HCT116 (cell line): ENCODE results near the gene NOTCH1. TPM values are rescaled to one million over a fixed set of nuclear protein-coding genes. Genes with fewer than 3 reads are reported as not detected.

Experiments
- ATAC-seq: fragments of 200-7000 bp; cut with Tn5 transposase; 2 replicates; pipeline ENCODE4 v1.9.1; 2020; ENCODE audit warnings: mild to moderate bottlenecking, moderate library complexity
- BruUV-seq: library from RNA; stranded (reverse); fragments of 400-500 nt; replicated peaks from 2 replicates; lab custom pipeline; 2021; lab: Mats Ljungman, UMichigan
- CTCF ChIA-PET: fragments of 300-600 bp; sonication (Branson Sonifier 250); formaldehyde crosslinking; loops from one replicate; lab custom pipeline; 2021; ENCODE audit warnings: antibody characterized with exemption; lab: Charles Lee
- POLR2A ChIA-PET: fragments of 300-600, 350-600 bp; sonication (Branson Sonifier 250); formaldehyde crosslinking; loops from one replicate; lab custom pipeline; 2021; ENCODE audit warnings: antibody characterized with exemption; lab: Charles Lee
- RAD21 ChIA-PET, 2 experiments: fragments of 300-600 bp; sonication (Branson Sonifier 250); formaldehyde crosslinking; loops; one replicate each; lab custom pipeline; 2023; ENCODE audit warnings: low total read pairs in 2 of 2; ENCODE audit not compliant: uncharacterized antibody in 2 of 2, unreplicated experiment in 2 of 2, low non-redundant PET in 1 of 2; lab: Charles Lee
- DNase-seq: peaks from one replicate; pipeline ENCODE4 v3.0.0-alpha.2; 2010; ENCODE audit warnings: low read depth, low spot score
- H2AFZ ChIP-seq: fragments of 200-600 bp; shearing (Covaris generic), sonication (generic); 2 replicates; pipeline ENCODE4 v1.6.1; 2017; ENCODE audit warnings: low read depth, mixed run types, mixed read lengths, antibody characterized with exemption, low read length; ENCODE audit not compliant: poor library complexity, severe bottlenecking
- H3K27ac ChIP-seq: 2 replicates; pipeline ENCODE4 v1.5.1; 2012; ENCODE audit warnings: low read depth, low read length
- H3K27me3 ChIP-seq: fragments of 200-600 bp; sonication (generic); 2 replicates; pipeline ENCODE4 v1.6.1; 2016; ENCODE audit warnings: mixed run types, low read length, mixed read lengths; ENCODE audit not compliant: insufficient read depth
- H3K36me3 ChIP-seq, 2 experiments: fragments of 200-500 bp in 1 of 2; fragments of 200-600 bp in 1 of 2; sonication (Bioruptor generic) in 1 of 2; sonication (generic) in 1 of 2; 2 replicates each; pipeline versions ENCODE4 v1.5.1 to v1.6.1; 2014 to 2016; ENCODE audit warnings: low read length in 2 of 2, inconsistent platforms in 1 of 2, mixed read lengths in 1 of 2, mixed run types in 1 of 2; ENCODE audit not compliant: insufficient read depth in 2 of 2, control insufficient read depth in 1 of 2
- H3K4me1 ChIP-seq, 2 experiments: fragments of 200-600 bp in 1 of 2; sonication (generic) in 1 of 2; 2 replicates each; pipeline versions ENCODE4 v1.5.1 to v1.6.1; 2012 to 2017; ENCODE audit warnings: low read length in 2 of 2, inconsistent platforms in 1 of 2, mild to moderate bottlenecking in 1 of 2, mixed read lengths in 1 of 2, mixed run types in 1 of 2, moderate library complexity in 1 of 2; ENCODE audit not compliant: insufficient read depth in 2 of 2, control insufficient read depth in 1 of 2
- H3K4me2 ChIP-seq: fragments of 200-600 bp; sonication (generic); 2 replicates; pipeline ENCODE4 v1.6.1; 2017; ENCODE audit warnings: mixed run types, low read length, mixed read lengths
- H3K4me3 ChIP-seq, 2 experiments: fragments of 200-600 bp in 1 of 2; sonication (generic) in 1 of 2; replicated peaks in 1 of 2; 2 replicates each; pipeline ENCODE4 v1.5.1; 2011 to 2016; ENCODE audit warnings: low read length in 2 of 2, control low read depth in 1 of 2, low read depth in 1 of 2, mild to moderate bottlenecking in 1 of 2, mixed read lengths in 1 of 2, mixed run types in 1 of 2
- H3K79me2 ChIP-seq: fragments of 200-600 bp; sonication (generic); 2 replicates; pipeline ENCODE4 v1.6.1; 2017; ENCODE audit warnings: mild to moderate bottlenecking, mixed run types, low read length, moderate library complexity, mixed read lengths; ENCODE audit not compliant: insufficient read depth
- H3K9ac ChIP-seq: fragments of 200-600 bp; sonication (generic); 2 replicates; pipeline ENCODE4 v1.6.1; 2016; ENCODE audit warnings: low read length, mixed read lengths
- H3K9me2 ChIP-seq: fragments of 200-600 bp; sonication (generic), shearing (Covaris generic); 2 replicates; pipeline ENCODE4 v1.6.1; 2017; ENCODE audit warnings: mixed run types, mild to moderate bottlenecking, moderate library complexity; ENCODE audit not compliant: insufficient read depth
- H3K9me3 ChIP-seq, 2 experiments: fragments of 200-500 bp in 1 of 2; fragments of 200-600 bp in 1 of 2; sonication (Bioruptor generic) in 1 of 2; sonication (generic) in 1 of 2; 2 replicates each; pipeline ENCODE4 v1.6.1; 2014 to 2017; ENCODE audit warnings: low read length in 2 of 2, mixed read lengths in 2 of 2, inconsistent platforms in 1 of 2, low read depth in 1 of 2, mild to moderate bottlenecking in 1 of 2, mixed run types in 1 of 2, moderate library complexity in 1 of 2; ENCODE audit not compliant: control insufficient read depth in 1 of 2, insufficient read depth in 1 of 2
- H4K20me1 ChIP-seq: fragments of 200-600 bp; sonication (generic), shearing (Covaris generic); 2 replicates; pipeline ENCODE4 v1.6.1; 2017; ENCODE audit warnings: mixed run types, mild to moderate bottlenecking, moderate library complexity; ENCODE audit not compliant: insufficient read depth
- EGR1 ChIP-seq: IDR thresholded peaks from 2 replicates; pipeline ENCODE4 v1.6.1; 2012; ENCODE audit warnings: low read depth
- ELF1 ChIP-seq: IDR thresholded peaks from 2 replicates; pipeline ENCODE4 v1.6.1; 2012; ENCODE audit warnings: low read depth, borderline replicate concordance
- EZH2 ChIP-seq: fragments of 200-600 bp; sonication (generic); IDR thresholded peaks from 2 replicates; pipeline ENCODE4 v1.6.1; 2017; ENCODE audit warnings: antibody characterized with exemption, mixed run types
- EZH2phosphoT487 ChIP-seq: fragments of 200-600 bp; IDR thresholded peaks from 2 replicates; pipeline ENCODE4 v1.6.1; 2018; ENCODE audit warnings: antibody characterized with exemption, borderline replicate concordance
- FOSL1 ChIP-seq: IDR thresholded peaks from 2 replicates; pipeline ENCODE4 v1.6.1; 2012; ENCODE audit warnings: low read depth
- POLR2AphosphoS5 ChIP-seq: IDR thresholded peaks from 2 replicates; pipeline ENCODE4 v1.6.1; 2011; ENCODE audit warnings: mild to moderate bottlenecking, low read depth, low read length, moderate library complexity
- RAD21 ChIP-seq: IDR thresholded peaks from 2 replicates; pipeline ENCODE4 v1.6.1; 2012; ENCODE audit warnings: low read depth, mild to moderate bottlenecking
- SIN3A ChIP-seq: IDR thresholded peaks from 2 replicates; pipeline ENCODE4 v1.6.1; 2012; ENCODE audit warnings: low read depth
- SRF ChIP-seq: IDR thresholded peaks from 2 replicates; pipeline ENCODE4 v1.6.1; 2012; ENCODE audit warnings: low read depth
- TCF7L2 ChIP-seq: IDR thresholded peaks from 2 replicates; pipeline ENCODE4 v1.7.0; 2011; ENCODE audit warnings: borderline replicate concordance, inconsistent platforms; ENCODE audit not compliant: insufficient read depth, insufficient read length; ENCODE audit errors: extremely low read depth
- YY1 ChIP-seq: IDR thresholded peaks from 2 replicates; pipeline ENCODE4 v1.6.1; 2011; ENCODE audit warnings: low read length, low read depth, moderate library complexity, mild to moderate bottlenecking; ENCODE audit not compliant: insufficient replicate concordance; ENCODE audit errors: extremely low read depth
- ZFX ChIP-seq: fragments of 450-650 bp; IDR thresholded peaks from 2 replicates; pipeline ENCODE4 v1.6.1; 2017
- ZNF274 ChIP-seq: fragments of 200-500 bp; sonication (Bioruptor generic); IDR thresholded peaks from 2 replicates; pipeline ENCODE4 v1.6.1; 2014; ENCODE audit warnings: mild to moderate bottlenecking, low read depth, low read length, inconsistent platforms
- intact Hi-C: fragments of 100-400 bp; cut with micrococcal nuclease; formaldehyde crosslinking; loops from 2 replicates; pipeline ENCODE4 v1.10.0; 2022
- total RNA-seq: library from RNA; stranded (reverse); gene quantifications from one replicate; pipeline ENCODE4 v1.2.1, GENCODE V29; 2021; ENCODE audit not compliant: unreplicated experiment
- TF ChIP-seq, protein P1 (sequence below): IDR thresholded peaks from 2 replicates; pipeline ENCODE4 v1.6.1; 2011; ENCODE audit warnings: mild to moderate bottlenecking, low read length, moderate library complexity; ENCODE audit not compliant: insufficient replicate concordance; ENCODE audit errors: extremely low read depth
- TF ChIP-seq, protein P2 (sequence below), 3 experiments: fragments of 200-600 bp in 1 of 3; sonication (generic) in 1 of 3; IDR thresholded peaks in 2 of 3; conservative IDR thresholded peaks in 1 of 3; 2 replicates each; pipeline ENCODE4 v1.5.1; 2012 to 2017; ENCODE audit warnings: low read depth in 2 of 3, low read length in 2 of 3, antibody characterized with exemption in 1 of 3, borderline replicate concordance in 1 of 3, control low read depth in 1 of 3, mild to moderate bottlenecking in 1 of 3, mixed read lengths in 1 of 3, mixed run types in 1 of 3, moderate library complexity in 1 of 3; ENCODE audit not compliant: insufficient read depth in 1 of 3
- TF ChIP-seq, protein P3 (sequence below): IDR thresholded peaks from 2 replicates; pipeline ENCODE4 v1.6.1; 2012; ENCODE audit warnings: low read depth

NOTCH1 gene
- total RNA-seq, 1 experiment from 2014 or later = 36.2 TPM

DNA sequence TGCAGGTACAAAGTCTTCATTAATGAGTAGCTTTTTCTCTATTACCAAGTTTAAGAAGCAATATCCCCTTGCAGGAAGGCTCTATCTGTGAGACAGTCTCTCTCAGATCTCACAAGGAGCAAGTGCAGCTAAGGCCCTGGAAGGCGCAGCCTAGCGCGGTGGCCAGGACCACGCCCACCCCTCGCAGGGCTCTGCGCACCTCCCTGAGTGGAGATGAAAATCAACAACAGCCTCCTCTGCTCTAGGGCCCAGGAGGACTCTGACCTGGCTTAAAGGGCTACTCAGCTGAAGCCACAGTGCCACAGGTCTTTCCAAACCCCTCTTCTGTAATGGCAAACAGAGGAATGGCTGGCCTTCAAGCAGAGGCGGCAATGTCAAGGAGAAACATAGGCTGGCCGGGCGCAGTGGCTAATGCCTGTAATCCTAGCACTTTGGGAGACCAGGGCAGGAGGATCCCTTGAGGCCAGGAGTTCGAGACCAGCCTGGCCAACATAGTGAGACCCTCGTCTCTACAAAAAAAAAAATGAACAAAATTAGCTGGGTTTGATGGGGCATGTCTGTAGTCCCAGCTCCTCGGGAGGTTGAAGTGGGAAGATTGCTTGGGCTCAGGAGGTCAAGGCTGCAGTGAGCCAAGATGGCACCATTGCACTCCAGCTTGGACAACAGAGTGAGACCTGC, 74.9 kb downstream of the NOTCH1 start:
- H3K27ac ChIP-seq = no peak overlapping the region
- H3K4me3 ChIP-seq = no peak overlapping the region
- TF ChIP-seq TCF7L2 = no peak
- TF ChIP-seq, protein P1, sequence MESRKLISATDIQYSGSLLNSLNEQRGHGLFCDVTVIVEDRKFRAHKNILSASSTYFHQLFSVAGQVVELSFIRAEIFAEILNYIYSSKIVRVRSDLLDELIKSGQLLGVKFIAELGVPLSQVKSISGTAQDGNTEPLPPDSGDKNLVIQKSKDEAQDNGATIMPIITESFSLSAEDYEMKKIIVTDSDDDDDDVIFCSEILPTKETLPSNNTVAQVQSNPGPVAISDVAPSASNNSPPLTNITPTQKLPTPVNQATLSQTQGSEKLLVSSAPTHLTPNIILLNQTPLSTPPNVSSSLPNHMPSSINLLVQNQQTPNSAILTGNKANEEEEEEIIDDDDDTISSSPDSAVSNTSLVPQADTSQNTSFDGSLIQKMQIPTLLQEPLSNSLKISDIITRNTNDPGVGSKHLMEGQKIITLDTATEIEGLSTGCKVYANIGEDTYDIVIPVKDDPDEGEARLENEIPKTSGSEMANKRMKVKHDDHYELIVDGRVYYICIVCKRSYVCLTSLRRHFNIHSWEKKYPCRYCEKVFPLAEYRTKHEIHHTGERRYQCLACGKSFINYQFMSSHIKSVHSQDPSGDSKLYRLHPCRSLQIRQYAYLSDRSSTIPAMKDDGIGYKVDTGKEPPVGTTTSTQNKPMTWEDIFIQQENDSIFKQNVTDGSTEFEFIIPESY = no peak
- TF ChIP-seq ZFX = no peak
- no peak for TF ChIP-seq POLR2AphosphoS5
- TF ChIP-seq FOSL1 = no peak
- TF ChIP-seq ELF1 = no peak
- TF ChIP-seq, protein P2, sequence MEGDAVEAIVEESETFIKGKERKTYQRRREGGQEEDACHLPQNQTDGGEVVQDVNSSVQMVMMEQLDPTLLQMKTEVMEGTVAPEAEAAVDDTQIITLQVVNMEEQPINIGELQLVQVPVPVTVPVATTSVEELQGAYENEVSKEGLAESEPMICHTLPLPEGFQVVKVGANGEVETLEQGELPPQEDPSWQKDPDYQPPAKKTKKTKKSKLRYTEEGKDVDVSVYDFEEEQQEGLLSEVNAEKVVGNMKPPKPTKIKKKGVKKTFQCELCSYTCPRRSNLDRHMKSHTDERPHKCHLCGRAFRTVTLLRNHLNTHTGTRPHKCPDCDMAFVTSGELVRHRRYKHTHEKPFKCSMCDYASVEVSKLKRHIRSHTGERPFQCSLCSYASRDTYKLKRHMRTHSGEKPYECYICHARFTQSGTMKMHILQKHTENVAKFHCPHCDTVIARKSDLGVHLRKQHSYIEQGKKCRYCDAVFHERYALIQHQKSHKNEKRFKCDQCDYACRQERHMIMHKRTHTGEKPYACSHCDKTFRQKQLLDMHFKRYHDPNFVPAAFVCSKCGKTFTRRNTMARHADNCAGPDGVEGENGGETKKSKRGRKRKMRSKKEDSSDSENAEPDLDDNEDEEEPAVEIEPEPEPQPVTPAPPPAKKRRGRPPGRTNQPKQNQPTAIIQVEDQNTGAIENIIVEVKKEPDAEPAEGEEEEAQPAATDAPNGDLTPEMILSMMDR (IDR thresholded peaks at IDR 0.05 in 2 of 3, conservative IDR thresholded peaks at IDR 0.05 in 1 of 3; ENCODE audit: borderline replicate concordance in 1 of 3, insufficient read depth in 1 of 3, low read depth in 2 of 3, low read length in 2 of 3) = no peak
- TF ChIP-seq EZH2phosphoT487 = no peak
- TF ChIP-seq EGR1 = no peak
- no peak for TF ChIP-seq SIN3A
- no peak for TF ChIP-seq ZNF274
- TF ChIP-seq, protein P3, sequence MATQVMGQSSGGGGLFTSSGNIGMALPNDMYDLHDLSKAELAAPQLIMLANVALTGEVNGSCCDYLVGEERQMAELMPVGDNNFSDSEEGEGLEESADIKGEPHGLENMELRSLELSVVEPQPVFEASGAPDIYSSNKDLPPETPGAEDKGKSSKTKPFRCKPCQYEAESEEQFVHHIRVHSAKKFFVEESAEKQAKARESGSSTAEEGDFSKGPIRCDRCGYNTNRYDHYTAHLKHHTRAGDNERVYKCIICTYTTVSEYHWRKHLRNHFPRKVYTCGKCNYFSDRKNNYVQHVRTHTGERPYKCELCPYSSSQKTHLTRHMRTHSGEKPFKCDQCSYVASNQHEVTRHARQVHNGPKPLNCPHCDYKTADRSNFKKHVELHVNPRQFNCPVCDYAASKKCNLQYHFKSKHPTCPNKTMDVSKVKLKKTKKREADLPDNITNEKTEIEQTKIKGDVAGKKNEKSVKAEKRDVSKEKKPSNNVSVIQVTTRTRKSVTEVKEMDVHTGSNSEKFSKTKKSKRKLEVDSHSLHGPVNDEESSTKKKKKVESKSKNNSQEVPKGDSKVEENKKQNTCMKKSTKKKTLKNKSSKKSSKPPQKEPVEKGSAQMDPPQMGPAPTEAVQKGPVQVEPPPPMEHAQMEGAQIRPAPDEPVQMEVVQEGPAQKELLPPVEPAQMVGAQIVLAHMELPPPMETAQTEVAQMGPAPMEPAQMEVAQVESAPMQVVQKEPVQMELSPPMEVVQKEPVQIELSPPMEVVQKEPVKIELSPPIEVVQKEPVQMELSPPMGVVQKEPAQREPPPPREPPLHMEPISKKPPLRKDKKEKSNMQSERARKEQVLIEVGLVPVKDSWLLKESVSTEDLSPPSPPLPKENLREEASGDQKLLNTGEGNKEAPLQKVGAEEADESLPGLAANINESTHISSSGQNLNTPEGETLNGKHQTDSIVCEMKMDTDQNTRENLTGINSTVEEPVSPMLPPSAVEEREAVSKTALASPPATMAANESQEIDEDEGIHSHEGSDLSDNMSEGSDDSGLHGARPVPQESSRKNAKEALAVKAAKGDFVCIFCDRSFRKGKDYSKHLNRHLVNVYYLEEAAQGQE = no peak
- TF ChIP-seq EZH2 = no peak
- no peak for TF ChIP-seq YY1
- TF ChIP-seq RAD21 = no peak
- TF ChIP-seq SRF = no peak
- H3K9me2 ChIP-seq = no peaks in the 10 kb centered on the region
- H3K79me2 ChIP-seq = peaks cover 71% of the 10 kb centered on the region
- H2AFZ ChIP-seq = no peak overlapping the region
- H4K20me1 ChIP-seq = no peaks in the 10 kb centered on the region
- POLR2A ChIA-PET = no interaction called here
- no peak for ATAC-seq
- H3K4me1 ChIP-seq = no peaks in the 10 kb centered on the region
- intact Hi-C loops = no loop called here
- CTCF ChIA-PET = no interaction called here
- no peaks in the 10 kb centered on the region for H3K27me3 ChIP-seq
- no TSS peak for BruUV-seq
- no peak for DNase-seq
- H3K9ac ChIP-seq = no peak overlapping the region
- RAD21 ChIA-PET = no interaction called here
- H3K36me3 ChIP-seq = peaks cover 56 to 71% of the 10 kb centered on the region in 2 experiments
- no peak overlapping the region for H3K4me2 ChIP-seq
- no peaks in the 10 kb centered on the region for H3K9me3 ChIP-seq
